ENCODE measurements around the gene AP2A2. TPM values are rescaled to one million over a fixed set of nuclear protein-coding genes. Genes with fewer than 3 reads are reported as not detected.

The AP2A2 gene
- total RNA-seq, 2 experiments from 2014 or later, result 45.9 to 46.6 TPM

GRCh38 chr11:996681-997080 lies 71.0 kb downstream of the AP2A2 start:
- intact Hi-C loops (cut with DNase I, micrococcal nuclease), result no loop called here
- peaks cover 16% of the 10 kb centered on the region for H3K4me1 Mint-ChIP-seq (ENCODE audit: low read depth)
- ChIA-PET CTCF (no interaction called here), POLR2A (no interaction called here)
- H3K4me1 ChIP-seq (ENCODE audit: insufficient read depth, low read length), result peaks cover 4% of the 10 kb centered on the region
- peak overlapping the region; percentile 68 for H3K27ac Mint-ChIP-seq
- H3K36me3 ChIP-seq (ENCODE audit: insufficient read depth, low read length), result peaks cover 65% of the 10 kb centered on the region
- H3K4me3 ChIP-seq (ENCODE audit: low read length), result no peak overlapping the region
- no peaks in the 10 kb centered on the region for H3K27me3 ChIP-seq (ENCODE audit: control insufficient read depth in 1 of 2, insufficient read depth in 2 of 2, low read length in 2 of 2)
- peaks cover 0 to 7% of the 10 kb centered on the region in 2 experiments for H3K9me3 ChIP-seq (ENCODE audit: control insufficient read depth in 1 of 2, insufficient read depth in 1 of 2, low read length in 2 of 2)
- no peak for ATAC-seq (ENCODE audit: poor library complexity)
- H3K4me3 Mint-ChIP-seq, result no peak overlapping the region
- no peak for TF ChIP-seq CTCF (IDR thresholded peaks at IDR 0.05)
- H3K27ac ChIP-seq (ENCODE audit: low read depth in 1 of 2, low read length in 2 of 2), result no peak overlapping the region
- H3K9me3 Mint-ChIP-seq, result no peaks in the 10 kb centered on the region
- DNase-seq, result no peak
- peaks cover 57% of the 10 kb centered on the region for H3K36me3 Mint-ChIP-seq (ENCODE audit: low read depth)
- H3K27me3 Mint-ChIP-seq, result no peaks in the 10 kb centered on the region

- intact Hi-C loops (cut with DNase I, micrococcal nuclease), result no loop called here
- Histone ChIP-seq H3K27me3 (ENCODE audit: control insufficient read depth in 1 of 2, insufficient read depth in 2 of 2, low read length in 2 of 2) (no peaks in the 10 kb centered on the region), H3K27ac (ENCODE audit: low read depth in 1 of 2, low read length in 2 of 2) (no peak overlapping the region), H3K4me1 (ENCODE audit: insufficient read depth, low read length) (peaks cover 4% of the 10 kb centered on the region), H3K36me3 (ENCODE audit: insufficient read depth, low read length) (peaks cover 66% of the 10 kb centered on the region), H3K4me3 (ENCODE audit: low read length) (no peak overlapping the region), H3K9me3 (ENCODE audit: control insufficient read depth in 1 of 2, insufficient read depth in 1 of 2, low read length in 2 of 2) (peaks cover 0 to 7% of the 10 kb centered on the region in 2 experiments)
- CTCF ChIA-PET, result no interaction called here
- Mint-ChIP-seq H3K36me3 (ENCODE audit: low read depth) (peaks cover 56% of the 10 kb centered on the region), H3K4me1 (ENCODE audit: low read depth) (peaks cover 16% of the 10 kb centered on the region), H3K27ac (no peak overlapping the region), H3K9me3 (no peaks in the 10 kb centered on the region), H3K4me3 (no peak overlapping the region), H3K27me3 (no peaks in the 10 kb centered on the region)
- no peak for ATAC-seq (ENCODE audit: poor library complexity)
- POLR2A ChIA-PET, result no interaction called here
- TF ChIP-seq CTCF (IDR thresholded peaks at IDR 0.05), result no peak
- no peak for DNase-seq
These were observed 72.2 kb downstream of the AP2A2 start for GRCh38 chr11:997907-998306.

- Histone ChIP-seq H3K27me3 (ENCODE audit: control insufficient read depth in 1 of 2, insufficient read depth in 2 of 2, low read length in 2 of 2) (no peaks in the 10 kb centered on the region), H3K9me3 (ENCODE audit: control insufficient read depth in 1 of 2, insufficient read depth in 1 of 2, low read length in 2 of 2) (peaks cover 0 to 7% of the 10 kb centered on the region in 2 experiments), H3K36me3 (ENCODE audit: insufficient read depth, low read length) (peaks cover 63% of the 10 kb centered on the region), H3K4me3 (ENCODE audit: low read length) (no peak overlapping the region), H3K27ac (ENCODE audit: low read depth in 1 of 2, low read length in 2 of 2) (no peak overlapping the region), H3K4me1 (ENCODE audit: insufficient read depth, low read length) (peaks cover 4% of the 10 kb centered on the region)
- DNase-seq (no peak), ATAC-seq (ENCODE audit: poor library complexity) (no peak)
- Mint-ChIP-seq H3K4me3 (no peak overlapping the region), H3K9me3 (no peaks in the 10 kb centered on the region), H3K36me3 (ENCODE audit: low read depth) (peaks cover 62% of the 10 kb centered on the region), H3K27me3 (no peaks in the 10 kb centered on the region), H3K4me1 (ENCODE audit: low read depth) (peaks cover 16% of the 10 kb centered on the region), H3K27ac (no peak overlapping the region)
- no peak for TF ChIP-seq CTCF (IDR thresholded peaks at IDR 0.05)
- intact Hi-C loops (cut with DNase I, micrococcal nuclease), result no loop called here
- CTCF ChIA-PET, result no interaction called here
- POLR2A ChIA-PET, result no interaction called here
These were observed 73.3 kb downstream of the AP2A2 start for GRCh38 chr11:999009-999408.

Data from CD4-positive, alpha-beta T cell (primary cell).